ENCODE measurements around the gene PLB1.

Gene PLB1

DNA sequence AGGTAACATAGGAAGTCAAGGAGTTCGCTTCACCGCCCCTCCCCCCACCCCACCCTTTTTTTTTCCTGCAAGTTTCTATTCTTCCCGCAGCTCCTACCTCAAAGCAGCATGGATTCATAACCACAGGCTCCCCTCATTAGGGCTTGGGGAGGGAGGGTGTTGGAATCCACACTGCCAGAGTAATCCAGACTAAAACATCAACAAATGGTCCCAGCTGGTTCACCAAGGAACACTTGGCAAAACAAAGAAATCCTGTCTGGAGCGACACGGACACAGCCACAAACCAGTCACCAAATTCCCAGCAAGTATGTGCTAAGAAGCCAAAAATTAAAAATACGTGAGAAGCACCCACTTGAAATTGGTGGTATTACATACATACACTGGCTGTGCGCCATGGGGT, 148.9 kb downstream of the PLB1 start:
- TF ChIP-seq, protein P1, sequence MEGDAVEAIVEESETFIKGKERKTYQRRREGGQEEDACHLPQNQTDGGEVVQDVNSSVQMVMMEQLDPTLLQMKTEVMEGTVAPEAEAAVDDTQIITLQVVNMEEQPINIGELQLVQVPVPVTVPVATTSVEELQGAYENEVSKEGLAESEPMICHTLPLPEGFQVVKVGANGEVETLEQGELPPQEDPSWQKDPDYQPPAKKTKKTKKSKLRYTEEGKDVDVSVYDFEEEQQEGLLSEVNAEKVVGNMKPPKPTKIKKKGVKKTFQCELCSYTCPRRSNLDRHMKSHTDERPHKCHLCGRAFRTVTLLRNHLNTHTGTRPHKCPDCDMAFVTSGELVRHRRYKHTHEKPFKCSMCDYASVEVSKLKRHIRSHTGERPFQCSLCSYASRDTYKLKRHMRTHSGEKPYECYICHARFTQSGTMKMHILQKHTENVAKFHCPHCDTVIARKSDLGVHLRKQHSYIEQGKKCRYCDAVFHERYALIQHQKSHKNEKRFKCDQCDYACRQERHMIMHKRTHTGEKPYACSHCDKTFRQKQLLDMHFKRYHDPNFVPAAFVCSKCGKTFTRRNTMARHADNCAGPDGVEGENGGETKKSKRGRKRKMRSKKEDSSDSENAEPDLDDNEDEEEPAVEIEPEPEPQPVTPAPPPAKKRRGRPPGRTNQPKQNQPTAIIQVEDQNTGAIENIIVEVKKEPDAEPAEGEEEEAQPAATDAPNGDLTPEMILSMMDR (conservative IDR thresholded peaks at IDR 0.05; ENCODE audit: low read length): no peak
- peak; percentile 82 for DNase-seq (ENCODE audit: low read depth)
- H3K4me3 ChIP-seq (ENCODE audit: low read length): no peak overlapping the region

GRCh38 chr2:28645553-28645952, 149.7 kb downstream of the PLB1 start:
- no peak for DNase-seq (ENCODE audit: low read depth)
- TF ChIP-seq, protein P1 (conservative IDR thresholded peaks at IDR 0.05; ENCODE audit: low read length): no peak
- no peak overlapping the region for H3K4me3 ChIP-seq (ENCODE audit: low read length)

- no peak for DNase-seq (ENCODE audit: low read depth)
- H3K4me3 ChIP-seq (ENCODE audit: low read length): no peak overlapping the region
- TF ChIP-seq, protein P1 (conservative IDR thresholded peaks at IDR 0.05; ENCODE audit: low read length): no peak
These were observed 151.8 kb downstream of the PLB1 start for GRCh38 chr2:28647682-28648081.

GRCh38 chr2:28648147-28648546, 152.3 kb downstream of the PLB1 start:
- no peak for DNase-seq (ENCODE audit: low read depth)
- no peak overlapping the region for H3K4me3 ChIP-seq (ENCODE audit: low read length)
- TF ChIP-seq, protein P1 (conservative IDR thresholded peaks at IDR 0.05; ENCODE audit: low read length): no peak

GRCh38 chr2:28648671-28649395, 153.0 kb downstream of the PLB1 start:
- no peak for DNase-seq (ENCODE audit: low read depth)
- TF ChIP-seq, protein P1 (conservative IDR thresholded peaks at IDR 0.05; ENCODE audit: low read length): no peak
- H3K4me3 ChIP-seq (ENCODE audit: low read length): no peak overlapping the region

DNA sequence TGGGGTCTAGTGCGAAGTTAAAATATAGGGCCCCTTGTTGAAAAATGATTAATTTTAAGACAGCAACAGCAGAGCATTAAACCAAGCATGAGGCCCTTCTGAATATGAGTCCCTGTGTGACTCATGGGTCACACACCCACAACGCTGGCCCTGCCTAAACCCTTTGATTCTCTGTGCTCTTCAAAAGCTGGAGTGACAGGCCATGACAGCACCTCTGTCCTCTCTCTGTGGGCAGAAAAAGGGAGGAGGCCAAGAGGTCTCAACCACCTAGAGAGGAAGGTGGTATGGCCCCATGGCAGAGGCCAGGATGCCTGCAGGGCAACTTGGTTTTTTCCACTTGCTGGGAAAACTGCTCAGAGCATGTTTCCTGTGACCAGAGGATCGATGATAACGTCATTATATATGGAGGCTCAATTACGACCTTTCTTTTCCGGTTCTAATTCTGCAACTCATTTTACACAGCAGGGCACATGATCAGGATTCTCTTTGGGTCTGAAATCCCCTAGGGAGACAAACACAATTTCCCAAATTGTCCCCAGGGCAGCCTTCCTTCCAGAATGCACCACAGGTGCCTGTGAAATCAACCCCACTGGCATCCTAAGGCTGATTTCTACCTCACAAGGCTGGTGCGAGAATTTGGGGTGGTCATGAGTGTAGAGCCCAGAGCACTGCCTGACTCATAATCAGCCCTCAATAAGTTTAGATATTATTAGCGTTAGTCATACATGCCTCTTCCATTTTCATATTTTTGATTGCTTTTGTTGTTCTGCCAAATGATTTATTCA, 153.8 kb downstream of the PLB1 start:
- TF ChIP-seq, protein P1 (conservative IDR thresholded peaks at IDR 0.05; ENCODE audit: low read length): no peak
- no peak overlapping the region for H3K4me3 ChIP-seq (ENCODE audit: low read length)
- no peak for DNase-seq (ENCODE audit: low read depth)

- DNase-seq (ENCODE audit: low read depth): no peak
- TF ChIP-seq, protein P1 (conservative IDR thresholded peaks at IDR 0.05; ENCODE audit: low read length): no peak
- H3K4me3 ChIP-seq (ENCODE audit: low read length): no peak overlapping the region
These were observed 154.4 kb downstream of the PLB1 start for GRCh38 chr2:28650266-28650584.

All from AG10803 (cell line).